Astrocyte of the spinal cord (primary cell): ENCODE measurements around the gene OR2V1.

Source experiments
- DNase-seq: peaks from one replicate; pipeline ENCODE4 v3.0.0; 2011; ENCODE audit warnings: low read depth, low spot score
- H3K4me3 ChIP-seq: 2 replicates; pipeline ENCODE4 v1.5.1; 2011; ENCODE audit warnings: low read depth, mild to moderate bottlenecking, low read length, moderate library complexity
- in situ Hi-C: cut with HindIII; loops from 2 replicates; pipeline ENCODE4 v1.10.0; 2017; ENCODE audit warnings: low sequenced_read_pairs
- TF ChIP-seq, protein P1 (sequence below): IDR thresholded peaks from 2 replicates; pipeline ENCODE4 v1.5.1; 2012; ENCODE audit warnings: low read depth, mild to moderate bottlenecking, low read length, inconsistent platforms

Gene OR2V1

DNA sequence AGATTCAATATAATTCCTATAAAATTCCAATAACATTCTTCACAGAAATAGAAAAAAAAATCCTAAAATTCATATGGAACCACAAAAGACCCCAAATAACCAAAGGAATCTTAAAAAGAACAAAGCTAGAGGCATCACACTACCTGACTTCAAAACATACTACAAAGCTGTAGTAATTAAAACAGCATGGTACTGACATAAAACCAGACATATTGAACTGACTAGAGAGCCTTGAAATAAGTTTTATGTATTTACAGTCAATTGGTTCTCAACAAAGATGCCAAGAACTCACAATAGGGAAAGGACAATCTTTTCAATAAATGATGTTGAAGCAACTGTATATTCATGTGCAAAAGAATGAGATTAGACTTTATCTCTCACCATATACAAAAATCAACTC, 54.0 kb downstream of the OR2V1 start:
- no peak for DNase-seq
- in situ Hi-C loops, result no loop called here
- no peak overlapping the region for H3K4me3 ChIP-seq
- TF ChIP-seq, protein P1, sequence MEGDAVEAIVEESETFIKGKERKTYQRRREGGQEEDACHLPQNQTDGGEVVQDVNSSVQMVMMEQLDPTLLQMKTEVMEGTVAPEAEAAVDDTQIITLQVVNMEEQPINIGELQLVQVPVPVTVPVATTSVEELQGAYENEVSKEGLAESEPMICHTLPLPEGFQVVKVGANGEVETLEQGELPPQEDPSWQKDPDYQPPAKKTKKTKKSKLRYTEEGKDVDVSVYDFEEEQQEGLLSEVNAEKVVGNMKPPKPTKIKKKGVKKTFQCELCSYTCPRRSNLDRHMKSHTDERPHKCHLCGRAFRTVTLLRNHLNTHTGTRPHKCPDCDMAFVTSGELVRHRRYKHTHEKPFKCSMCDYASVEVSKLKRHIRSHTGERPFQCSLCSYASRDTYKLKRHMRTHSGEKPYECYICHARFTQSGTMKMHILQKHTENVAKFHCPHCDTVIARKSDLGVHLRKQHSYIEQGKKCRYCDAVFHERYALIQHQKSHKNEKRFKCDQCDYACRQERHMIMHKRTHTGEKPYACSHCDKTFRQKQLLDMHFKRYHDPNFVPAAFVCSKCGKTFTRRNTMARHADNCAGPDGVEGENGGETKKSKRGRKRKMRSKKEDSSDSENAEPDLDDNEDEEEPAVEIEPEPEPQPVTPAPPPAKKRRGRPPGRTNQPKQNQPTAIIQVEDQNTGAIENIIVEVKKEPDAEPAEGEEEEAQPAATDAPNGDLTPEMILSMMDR, result no peak
